ENCODE measurements around the gene TBL1Y. TPM values are rescaled to one million over a fixed set of nuclear protein-coding genes. Genes with fewer than 3 reads are reported as not detected.

TBL1Y gene
- total and polyA plus RNA-seq, 9 donors, result 0.10 to 0.28 (median 0.12) TPM; not detected in 2

- Histone ChIP-seq H3K27me3 (ENCODE audit: control insufficient read depth, insufficient read depth, low read length) (no peaks in the 10 kb centered on the region), H3K4me3 (ENCODE audit: low read length) (no peak overlapping the region), H3K36me3 (ENCODE audit: control insufficient read depth, insufficient read depth, low read length) (no peaks in the 10 kb centered on the region), H3K9me3 (replicated peaks; ENCODE audit: control insufficient read depth, low read depth, low read length) (no peaks in the 10 kb centered on the region), H3K4me1 (ENCODE audit: control insufficient read depth, insufficient read depth, low read length) (no peaks in the 10 kb centered on the region), H3K27ac (ENCODE audit: low read length) (no peak overlapping the region)
- no CpG with 5 or more reads among the region's 2 CpGs for WGBS (ENCODE audit: insufficient coverage)
- no peak for DNase-seq
Observed at GRCh38 chrY:6921061-6921460, 10.6 kb downstream of the TBL1Y start.

GRCh38 chrY:6928265-6928664 lies 17.8 kb downstream of the TBL1Y start:
- Histone ChIP-seq H3K27me3 (ENCODE audit: control insufficient read depth, insufficient read depth, low read length) (no peaks in the 10 kb centered on the region), H3K36me3 (ENCODE audit: control insufficient read depth, insufficient read depth, low read length) (no peaks in the 10 kb centered on the region), H3K9me3 (replicated peaks; ENCODE audit: control insufficient read depth, low read depth, low read length) (no peaks in the 10 kb centered on the region), H3K4me1 (ENCODE audit: control insufficient read depth, insufficient read depth, low read length) (no peaks in the 10 kb centered on the region), H3K4me3 (ENCODE audit: low read length) (no peak overlapping the region), H3K27ac (ENCODE audit: low read length) (no peak overlapping the region)
- no CpG with 5 or more reads among the region's 4 CpGs for WGBS (ENCODE audit: insufficient coverage)
- no peak for DNase-seq

- no peak for DNase-seq
- H3K4me3 ChIP-seq (ENCODE audit: low read length), result no peak overlapping the region
- H3K27me3 ChIP-seq (ENCODE audit: control insufficient read depth, insufficient read depth, low read length), result no peaks in the 10 kb centered on the region
- WGBS (ENCODE audit: insufficient coverage), result no CpG with 5 or more reads among the region's 1 CpG
- H3K36me3 ChIP-seq (ENCODE audit: control insufficient read depth, insufficient read depth, low read length), result no peaks in the 10 kb centered on the region
- H3K9me3 ChIP-seq (replicated peaks; ENCODE audit: control insufficient read depth, low read depth, low read length), result no peaks in the 10 kb centered on the region
- no peak overlapping the region for H3K27ac ChIP-seq (ENCODE audit: low read length)
- H3K4me1 ChIP-seq (ENCODE audit: control insufficient read depth, insufficient read depth, low read length), result no peaks in the 10 kb centered on the region
Observed at GRCh38 chrY:6929237-6929636, 18.7 kb downstream of the TBL1Y start.

GRCh38 chrY:6931779-6932396 lies 21.4 kb downstream of the TBL1Y start:
- no peak overlapping the region for H3K4me3 ChIP-seq (ENCODE audit: low read length)
- no CpG with 5 or more reads among the region's 4 CpGs for WGBS (ENCODE audit: insufficient coverage)
- no peak overlapping the region for H3K27ac ChIP-seq (ENCODE audit: low read length)
- H3K4me1 ChIP-seq (ENCODE audit: control insufficient read depth, insufficient read depth, low read length), result no peaks in the 10 kb centered on the region
- H3K9me3 ChIP-seq (replicated peaks; ENCODE audit: control insufficient read depth, low read depth, low read length), result no peaks in the 10 kb centered on the region
- H3K27me3 ChIP-seq (ENCODE audit: control insufficient read depth, insufficient read depth, low read length), result no peaks in the 10 kb centered on the region
- no peak for DNase-seq
- H3K36me3 ChIP-seq (ENCODE audit: control insufficient read depth, insufficient read depth, low read length), result no peaks in the 10 kb centered on the region

GRCh38 chrY:6935497-6935896 lies 25.0 kb downstream of the TBL1Y start:
- no peak overlapping the region for H3K27ac ChIP-seq (ENCODE audit: low read length)
- H3K9me3 ChIP-seq (replicated peaks; ENCODE audit: control insufficient read depth, low read depth, low read length), result no peaks in the 10 kb centered on the region
- H3K36me3 ChIP-seq (ENCODE audit: control insufficient read depth, insufficient read depth, low read length), result no peaks in the 10 kb centered on the region
- no peak overlapping the region for H3K4me3 ChIP-seq (ENCODE audit: low read length)
- H3K27me3 ChIP-seq (ENCODE audit: control insufficient read depth, insufficient read depth, low read length), result no peaks in the 10 kb centered on the region
- H3K4me1 ChIP-seq (ENCODE audit: control insufficient read depth, insufficient read depth, low read length), result no peaks in the 10 kb centered on the region
- WGBS (ENCODE audit: insufficient coverage), result no CpG with 5 or more reads among the region's 2 CpGs
- no peak for DNase-seq

- no peak for DNase-seq
- H3K4me1 ChIP-seq (ENCODE audit: control insufficient read depth, insufficient read depth, low read length), result no peaks in the 10 kb centered on the region
- no peaks in the 10 kb centered on the region for H3K27me3 ChIP-seq (ENCODE audit: control insufficient read depth, insufficient read depth, low read length)
- H3K36me3 ChIP-seq (ENCODE audit: control insufficient read depth, insufficient read depth, low read length), result no peaks in the 10 kb centered on the region
- no peak overlapping the region for H3K4me3 ChIP-seq (ENCODE audit: low read length)
- no peak overlapping the region for H3K27ac ChIP-seq (ENCODE audit: low read length)
- no peaks in the 10 kb centered on the region for H3K9me3 ChIP-seq (replicated peaks; ENCODE audit: control insufficient read depth, low read depth, low read length)
Observed at GRCh38 chrY:6947695-6948094, 37.2 kb downstream of the TBL1Y start.

DNA sequence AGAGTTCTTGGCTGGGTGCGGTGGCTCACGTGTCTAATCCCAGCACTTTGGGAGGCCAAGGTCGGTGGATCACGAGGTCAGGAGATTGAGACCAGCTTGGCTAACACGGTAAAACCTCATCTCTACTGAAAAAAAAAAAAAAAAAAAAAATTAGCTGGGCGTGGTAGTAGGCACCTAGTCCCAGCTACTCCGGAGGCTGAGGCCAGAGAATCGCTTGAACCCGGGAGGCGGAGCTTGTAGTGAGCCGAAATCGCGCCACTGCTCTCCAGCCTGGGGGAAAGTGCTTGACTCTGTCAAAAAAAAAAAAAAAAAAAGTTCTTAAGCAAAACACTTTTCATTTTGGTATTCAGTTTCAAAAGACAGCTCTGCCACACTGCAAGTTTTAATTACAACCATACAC lies 37.9 kb downstream of the TBL1Y start:
- Histone ChIP-seq H3K27ac (ENCODE audit: low read length) (no peak overlapping the region), H3K27me3 (ENCODE audit: control insufficient read depth, insufficient read depth, low read length) (no peaks in the 10 kb centered on the region), H3K9me3 (replicated peaks; ENCODE audit: control insufficient read depth, low read depth, low read length) (no peaks in the 10 kb centered on the region), H3K36me3 (ENCODE audit: control insufficient read depth, insufficient read depth, low read length) (no peaks in the 10 kb centered on the region), H3K4me3 (ENCODE audit: low read length) (no peak overlapping the region), H3K4me1 (ENCODE audit: control insufficient read depth, insufficient read depth, low read length) (no peaks in the 10 kb centered on the region)
- DNase-seq, result no peak
- no CpG with 5 or more reads among the region's 13 CpGs for WGBS (ENCODE audit: insufficient coverage)

DNA sequence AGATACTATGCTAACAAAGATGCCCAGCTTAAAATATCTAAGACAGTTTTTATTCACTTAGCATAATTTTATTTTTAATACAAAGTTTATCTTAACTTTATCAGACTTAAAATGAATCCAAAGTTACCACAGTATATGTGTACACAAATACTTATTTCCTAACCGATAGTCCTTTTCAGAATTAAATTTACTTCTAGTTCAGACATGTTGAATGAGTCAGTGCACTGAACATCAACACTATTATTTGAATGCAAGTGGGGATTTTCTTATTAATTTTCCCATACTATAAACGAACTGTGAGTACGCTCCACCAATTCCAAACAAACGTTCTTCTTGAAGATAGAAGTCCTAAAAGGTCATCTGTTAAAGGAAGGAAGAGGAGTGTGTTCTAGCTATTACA lies 39.5 kb downstream of the TBL1Y start:
- WGBS (ENCODE audit: insufficient coverage), result no CpG with 5 or more reads among the region's 4 CpGs
- H3K4me1 ChIP-seq (ENCODE audit: control insufficient read depth, insufficient read depth, low read length), result no peaks in the 10 kb centered on the region
- no peaks in the 10 kb centered on the region for H3K27me3 ChIP-seq (ENCODE audit: control insufficient read depth, insufficient read depth, low read length)

GRCh38 chrY:6964732-6965131 lies 54.2 kb downstream of the TBL1Y start:
- Histone ChIP-seq H3K36me3 (ENCODE audit: control insufficient read depth, insufficient read depth, low read length) (no peaks in the 10 kb centered on the region), H3K4me3 (ENCODE audit: low read length) (no peak overlapping the region), H3K4me1 (ENCODE audit: control insufficient read depth, insufficient read depth, low read length) (no peaks in the 10 kb centered on the region), H3K9me3 (replicated peaks; ENCODE audit: control insufficient read depth, low read depth, low read length) (no peaks in the 10 kb centered on the region), H3K27ac (ENCODE audit: low read length) (no peak overlapping the region), H3K27me3 (ENCODE audit: control insufficient read depth, insufficient read depth, low read length) (no peaks in the 10 kb centered on the region)
- no peak for DNase-seq
- no CpG with 5 or more reads among the region's 11 CpGs for WGBS (ENCODE audit: insufficient coverage)

More for the DNA sequence above, 39.5 kb downstream of the TBL1Y start:
- no peaks in the 10 kb centered on the region for H3K36me3 ChIP-seq (ENCODE audit: control insufficient read depth, insufficient read depth, low read length)
- no peak overlapping the region for H3K27ac ChIP-seq (ENCODE audit: low read length)
- no peak overlapping the region for H3K4me3 ChIP-seq (ENCODE audit: low read length)
- no peak for DNase-seq
- no peaks in the 10 kb centered on the region for H3K9me3 ChIP-seq (replicated peaks; ENCODE audit: control insufficient read depth, low read depth, low read length)

DNA sequence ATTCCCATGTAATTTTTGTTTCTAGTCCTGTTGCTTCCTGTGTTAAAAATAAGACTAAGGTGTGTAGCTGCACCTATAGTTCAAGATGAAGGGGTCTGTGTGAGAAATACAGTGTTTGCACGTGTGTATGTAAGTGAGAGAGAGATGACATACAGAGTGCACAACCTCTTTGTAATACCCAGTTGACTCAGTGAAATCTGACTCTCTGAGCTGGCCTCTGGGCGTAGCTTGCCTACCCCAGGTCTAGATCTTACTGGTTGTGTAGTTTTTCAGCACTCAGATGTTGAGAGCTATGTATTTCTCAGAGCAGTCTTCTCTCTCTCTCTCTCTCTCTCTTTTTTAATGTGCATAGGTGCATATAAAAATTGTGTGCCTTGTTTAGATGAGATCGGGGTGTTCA lies 56.0 kb downstream of the TBL1Y start:
- Histone ChIP-seq H3K4me3 (ENCODE audit: low read length) (no peak overlapping the region), H3K4me1 (ENCODE audit: control insufficient read depth, insufficient read depth, low read length) (no peaks in the 10 kb centered on the region), H3K9me3 (replicated peaks; ENCODE audit: control insufficient read depth, low read depth, low read length) (no peaks in the 10 kb centered on the region), H3K27ac (ENCODE audit: low read length) (no peak overlapping the region), H3K27me3 (ENCODE audit: control insufficient read depth, insufficient read depth, low read length) (no peaks in the 10 kb centered on the region), H3K36me3 (ENCODE audit: control insufficient read depth, insufficient read depth, low read length) (no peaks in the 10 kb centered on the region)
- DNase-seq, result no peak
- no CpG with 5 or more reads among the region's 3 CpGs for WGBS (ENCODE audit: insufficient coverage)

DNA sequence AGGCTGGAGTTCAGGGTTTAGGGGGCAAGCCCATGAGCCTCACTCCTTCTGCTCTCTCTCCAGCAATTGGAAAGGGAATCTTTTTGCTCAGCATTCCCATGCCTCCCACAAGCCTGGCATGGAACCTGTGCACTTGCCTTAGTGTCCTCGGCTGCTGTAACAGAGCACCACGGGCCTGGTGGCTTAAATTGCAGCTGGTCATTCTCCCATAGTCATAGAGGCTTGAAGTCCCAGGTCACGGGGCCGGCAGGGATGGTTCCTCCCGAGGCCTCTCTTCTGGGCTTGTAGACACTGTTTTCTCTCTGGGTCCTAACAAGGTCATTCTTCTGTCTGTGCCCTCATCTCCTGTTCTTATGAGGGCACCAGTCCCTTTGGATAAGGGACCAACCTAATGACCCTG lies 57.2 kb downstream of the TBL1Y start:
- Histone ChIP-seq H3K27ac (ENCODE audit: low read length) (no peak overlapping the region), H3K4me1 (ENCODE audit: control insufficient read depth, insufficient read depth, low read length) (no peaks in the 10 kb centered on the region), H3K9me3 (replicated peaks; ENCODE audit: control insufficient read depth, low read depth, low read length) (no peaks in the 10 kb centered on the region), H3K27me3 (ENCODE audit: control insufficient read depth, insufficient read depth, low read length) (no peaks in the 10 kb centered on the region), H3K36me3 (ENCODE audit: control insufficient read depth, insufficient read depth, low read length) (no peaks in the 10 kb centered on the region), H3K4me3 (ENCODE audit: low read length) (no peak overlapping the region)
- no CpG with 5 or more reads among the region's 5 CpGs for WGBS (ENCODE audit: insufficient coverage)
- no peak for DNase-seq
